ENCODE results near the gene RBPJ. TPM values are rescaled to one million over a fixed set of nuclear protein-coding genes. Genes with fewer than 3 reads are reported as not detected.

Gene RBPJ
- total RNA-seq, 1 donor from 2014 or later = 117 TPM

DNA sequence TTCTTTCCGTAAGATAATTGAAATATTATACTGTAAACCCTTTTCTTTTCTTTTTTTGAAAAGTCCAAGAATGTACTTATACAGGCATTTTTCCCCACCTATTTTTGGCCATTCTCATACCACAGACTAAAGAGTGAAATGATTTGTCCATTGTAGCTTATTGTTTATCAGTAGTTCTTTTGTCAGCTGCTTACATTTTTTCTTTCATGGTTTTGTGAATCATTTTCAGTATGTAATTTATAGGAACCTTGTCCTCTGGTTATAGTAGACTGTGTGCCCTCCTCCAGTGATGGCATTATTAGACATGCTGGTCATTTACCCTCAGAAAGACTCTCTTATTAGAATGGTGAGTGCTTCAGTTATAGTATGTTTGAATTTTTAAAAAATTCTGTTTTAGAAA, 112.7 kb downstream of the RBPJ start:
- no peak for DNase-seq (ENCODE audit: low spot score)
- ATAC-seq = no peak
- intact Hi-C loops (cut with DNase I) = no loop called here

DNA sequence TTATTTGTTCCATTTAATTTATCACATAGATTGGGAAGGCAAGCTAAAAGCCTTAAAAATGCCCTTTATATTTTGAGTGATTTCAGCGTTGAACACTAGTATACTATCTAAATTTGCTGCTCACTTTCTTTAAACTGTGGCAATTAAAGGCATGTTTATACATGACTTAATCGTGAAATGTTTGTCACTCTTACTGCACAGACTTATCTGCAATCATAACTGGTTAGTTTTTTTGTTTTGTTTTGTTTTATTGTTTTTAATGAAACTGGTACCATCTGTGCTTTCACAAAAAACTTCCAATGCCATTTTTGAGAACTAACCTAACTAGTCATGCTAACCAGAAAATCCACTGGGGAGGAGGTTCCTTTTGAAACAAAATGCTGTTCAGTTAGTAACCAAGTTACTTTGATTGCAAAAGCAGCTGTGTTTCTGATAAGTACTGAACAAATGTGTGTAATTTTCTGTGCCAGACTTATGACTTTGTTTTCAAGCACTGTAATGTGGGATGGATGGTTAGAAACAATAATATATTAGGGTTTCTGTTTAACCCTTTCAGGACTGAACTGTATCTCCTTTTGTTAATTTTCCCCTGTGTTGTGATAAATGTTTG, 113.3 kb downstream of the RBPJ start:
- intact Hi-C loops (cut with DNase I) = no loop called here
- DNase-seq (ENCODE audit: low spot score) (no peak), ATAC-seq (no peak)

DNA sequence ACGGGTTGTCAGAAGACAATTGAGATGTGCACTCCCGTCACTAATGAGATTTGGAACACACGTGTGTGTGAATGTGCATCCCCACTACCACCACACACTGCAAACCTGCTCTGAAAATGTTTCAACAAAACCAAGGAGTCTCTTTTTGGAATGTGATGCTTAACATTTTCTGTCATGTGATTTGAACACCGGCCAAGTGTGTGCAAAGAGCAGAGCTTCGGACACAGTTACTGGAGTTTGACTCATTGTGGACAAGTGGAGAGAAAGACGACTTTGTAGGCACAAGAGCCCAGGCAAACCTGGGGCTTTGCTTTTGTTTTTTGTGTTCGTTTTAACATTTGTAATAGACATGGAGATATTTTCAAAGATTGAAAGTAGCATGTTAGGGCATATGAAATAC, 120.3 kb downstream of the RBPJ start:
- DNase-seq (ENCODE audit: low spot score) (no peak), ATAC-seq (no peak)
- intact Hi-C loops (cut with DNase I) = no loop called here

DNA sequence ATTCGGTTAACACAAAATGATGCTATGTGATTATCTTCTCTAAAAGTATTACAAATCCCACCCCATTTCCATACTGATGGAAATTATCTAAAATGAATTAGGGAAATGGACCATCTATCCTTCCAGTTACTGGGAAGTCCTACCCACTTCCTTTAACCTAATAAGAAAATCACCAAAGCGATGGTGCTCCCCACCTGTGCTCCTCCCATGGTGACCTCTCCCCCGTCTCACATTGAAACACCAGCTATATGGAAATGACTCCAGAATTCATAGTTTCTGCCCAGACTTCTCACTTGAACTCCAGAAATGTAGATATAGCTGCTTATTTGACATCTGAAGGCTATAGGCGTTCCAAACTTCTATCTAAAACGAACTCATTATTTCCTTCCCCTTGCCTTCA, 121.0 kb downstream of the RBPJ start:
- intact Hi-C loops (cut with DNase I) = no loop called here
- no peak for DNase-seq (ENCODE audit: low spot score)
- no peak for ATAC-seq

DNA sequence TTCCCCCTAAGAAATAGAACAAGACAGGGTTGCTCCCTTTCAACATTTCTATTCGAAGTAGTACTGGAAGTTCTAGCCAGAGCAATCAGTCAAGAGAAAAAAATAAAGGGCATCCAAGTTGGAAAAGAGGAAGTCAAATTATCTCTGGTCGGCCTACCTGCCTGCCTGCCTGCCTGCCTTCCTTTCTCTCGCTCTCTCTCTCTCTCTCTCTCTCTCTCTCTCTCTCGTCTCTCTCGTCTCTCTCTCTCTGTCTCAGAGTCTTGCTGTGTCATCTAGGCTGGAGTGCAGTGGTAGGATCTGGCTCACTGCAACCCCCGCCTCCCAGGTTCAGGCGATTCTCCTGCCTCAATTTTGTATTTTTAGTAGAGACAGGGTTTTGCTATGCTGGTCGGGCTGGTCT, 126.6 kb downstream of the RBPJ start:
- intact Hi-C loops (cut with DNase I) = no loop called here

DNA sequence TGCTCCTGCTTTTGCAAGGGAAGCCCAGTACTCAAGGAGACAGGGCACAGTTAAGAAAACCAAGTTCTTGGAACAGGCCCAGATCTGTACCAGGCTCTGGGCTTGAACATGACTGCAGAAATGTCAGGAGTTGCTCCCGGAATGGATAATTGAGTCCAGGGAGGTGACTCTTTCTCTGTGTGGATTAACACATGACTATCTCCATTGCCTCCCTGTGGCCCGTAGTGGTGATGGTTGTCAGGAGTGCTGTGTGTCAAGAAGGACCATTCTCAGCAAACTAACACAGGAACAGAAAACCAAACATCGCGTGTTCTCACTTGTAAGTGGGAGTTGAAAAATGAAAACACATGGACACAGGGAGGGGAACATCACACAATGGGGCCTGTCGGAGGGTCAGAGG, 129.6 kb downstream of the RBPJ start:
- DNase-seq (ENCODE audit: low spot score) (no peak), ATAC-seq (no peak)
- intact Hi-C loops (cut with DNase I) = no loop called here

More for the DNA sequence above, 126.6 kb downstream of the RBPJ start:
- ATAC-seq = no peak
- DNase-seq (ENCODE audit: low spot score) = no peak

DNA sequence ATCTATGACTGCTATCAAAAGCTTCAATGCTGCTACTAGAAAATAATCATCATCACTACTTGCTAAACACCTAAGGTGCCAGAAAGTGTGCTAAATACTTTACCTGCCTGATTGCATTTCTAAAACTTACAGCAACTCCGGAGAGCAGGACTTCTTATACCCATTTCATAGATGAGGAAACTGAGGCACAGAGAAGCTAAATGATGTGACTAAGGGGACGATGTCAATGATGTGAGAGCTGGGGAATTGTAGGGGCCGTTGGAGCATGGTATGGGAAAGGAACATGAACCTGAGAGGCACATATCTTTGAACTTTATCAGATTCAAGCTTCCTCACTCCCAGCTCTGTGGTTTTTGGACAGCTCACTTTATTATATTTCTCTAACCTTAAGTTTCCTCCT, 130.8 kb downstream of the RBPJ start:
- intact Hi-C loops (cut with DNase I) = no loop called here
- DNase-seq (ENCODE audit: low spot score) = no peak
- no peak for ATAC-seq

DNA sequence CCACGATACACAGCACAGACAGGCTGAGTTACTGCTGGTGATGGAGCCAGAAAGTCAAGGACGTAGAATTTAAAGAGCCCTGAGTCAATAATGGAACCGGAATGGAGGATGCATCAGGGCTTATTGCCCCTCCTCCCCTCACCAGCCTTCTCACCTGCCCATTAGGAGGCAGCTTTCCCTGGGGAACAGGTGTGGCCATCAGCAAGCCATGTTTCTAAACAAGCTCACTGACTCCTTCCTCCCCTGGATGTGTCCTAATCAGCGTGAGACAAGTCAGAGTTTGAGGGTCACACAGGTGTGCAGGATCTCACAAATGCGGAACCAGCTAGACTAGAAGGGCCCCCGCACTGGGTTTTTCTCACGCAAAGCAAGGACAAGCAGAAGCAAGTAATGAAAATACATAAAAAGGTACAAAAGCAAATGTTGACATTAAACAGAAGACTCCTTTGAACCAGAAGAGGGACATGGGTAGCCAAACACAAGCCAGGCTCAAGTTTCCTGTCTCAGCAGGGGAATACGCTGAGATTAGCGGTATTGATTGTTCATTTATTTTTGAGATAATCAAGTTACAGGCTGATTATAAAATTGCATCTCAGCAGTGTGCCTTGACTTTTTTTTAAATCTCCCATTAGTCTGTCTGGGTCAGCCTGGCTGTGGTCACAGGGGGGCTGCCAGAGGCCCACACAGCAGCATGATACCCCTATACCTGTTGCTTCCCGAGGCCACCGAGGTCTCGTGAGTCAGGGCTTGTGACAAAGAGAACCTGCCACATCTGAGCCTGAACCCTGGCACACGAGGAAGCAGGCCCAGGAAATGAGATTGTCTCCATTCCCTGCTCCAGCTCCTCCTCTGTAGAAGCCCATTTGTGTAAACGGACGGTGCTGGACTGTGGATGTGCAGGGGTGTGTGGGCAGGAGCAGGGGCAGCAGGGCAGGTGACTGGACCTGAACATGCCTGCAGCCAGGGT, 132.0 kb downstream of the RBPJ start:
- DNase-seq (ENCODE audit: low spot score) = no peak
- intact Hi-C loops (cut with DNase I) = no loop called here
- no peak for ATAC-seq

DNA sequence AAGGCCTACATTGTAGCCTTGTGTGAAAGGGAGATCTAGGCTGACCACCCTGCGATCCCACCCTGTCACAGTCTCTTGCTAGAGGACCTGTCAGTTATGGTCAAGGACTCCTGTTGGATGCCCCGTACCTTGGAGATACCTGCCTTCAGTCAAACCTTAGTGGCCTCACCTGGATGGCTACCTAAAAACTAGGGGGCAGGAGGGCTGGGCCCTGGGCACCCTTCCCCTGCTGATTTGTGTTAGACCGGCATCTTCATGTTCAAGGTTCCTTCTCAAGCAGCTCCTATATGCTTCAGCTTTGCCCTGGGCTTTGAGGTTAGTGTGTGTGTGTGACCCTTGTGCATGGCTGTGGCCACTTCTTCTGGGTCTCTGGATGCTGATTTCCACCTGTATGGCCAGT, 134.1 kb downstream of the RBPJ start:
- ATAC-seq (no peak), DNase-seq (ENCODE audit: low spot score) (no peak)
- intact Hi-C loops (cut with DNase I) = no loop called here

DNA sequence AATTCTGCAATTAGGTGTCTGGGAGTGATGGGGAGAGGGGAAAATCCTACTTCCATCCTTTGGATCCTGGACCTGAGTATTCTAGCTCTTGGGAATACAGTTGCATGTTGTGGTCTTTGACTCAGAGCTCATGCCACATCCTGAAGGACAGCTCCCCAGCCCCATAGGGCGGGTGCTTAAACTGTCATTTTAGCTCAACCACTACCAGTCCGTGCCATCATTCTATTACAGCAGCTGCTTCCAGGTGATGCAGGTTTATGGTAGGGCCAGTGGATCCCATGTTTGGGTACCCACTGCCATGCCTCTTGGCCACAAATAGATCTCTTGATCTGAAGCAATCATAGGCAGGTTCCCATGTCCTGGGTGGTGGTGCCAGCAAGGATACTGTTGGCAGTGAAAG, 134.8 kb downstream of the RBPJ start:
- intact Hi-C loops (cut with DNase I) = no loop called here
- DNase-seq (ENCODE audit: low spot score) (no peak), ATAC-seq (no peak)

DNA sequence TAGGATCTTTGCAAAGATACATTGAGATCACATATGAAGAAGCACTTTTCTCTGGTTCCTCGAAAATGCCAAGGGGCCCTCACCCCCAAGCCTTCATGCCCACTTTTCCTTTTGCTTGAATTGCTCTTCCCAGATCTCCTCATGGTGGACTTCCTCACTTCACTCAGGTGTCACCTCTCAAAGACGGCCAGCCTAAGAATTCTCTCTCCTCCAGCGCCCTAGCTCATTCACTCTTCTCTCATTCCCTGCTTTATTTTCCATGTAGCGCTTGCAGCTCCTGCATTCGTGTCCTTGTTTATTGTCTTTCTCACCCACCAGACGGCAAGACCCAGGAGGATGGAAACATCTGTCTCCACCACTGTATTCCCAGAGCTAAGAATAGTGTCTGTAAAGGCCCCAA, 136.6 kb downstream of the RBPJ start:
- no peak for ATAC-seq
- intact Hi-C loops (cut with DNase I) = no loop called here
- DNase-seq (ENCODE audit: low spot score) = no peak

DNA sequence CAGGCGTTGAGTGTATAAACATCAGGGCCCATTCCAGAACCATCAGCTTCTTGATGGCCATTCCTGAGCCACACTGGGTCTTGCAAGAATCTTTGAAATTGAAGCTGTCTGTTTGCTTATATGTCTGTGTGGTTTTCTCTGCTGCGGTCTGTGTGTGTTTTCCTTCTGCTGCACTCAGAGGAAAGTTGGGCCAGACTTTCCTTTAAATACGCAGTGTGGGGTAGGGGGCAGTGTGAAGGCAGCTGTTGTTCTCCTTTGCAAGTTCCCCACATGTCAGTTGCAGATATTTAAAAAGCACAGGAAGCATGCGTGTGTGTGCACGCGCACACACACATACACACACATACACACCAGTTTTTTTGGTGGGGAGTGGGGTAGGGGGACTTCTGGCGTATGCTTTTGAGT, 137.3 kb downstream of the RBPJ start:
- no peak for ATAC-seq
- intact Hi-C loops (cut with DNase I) = no loop called here
- no peak for DNase-seq (ENCODE audit: low spot score)

DNA sequence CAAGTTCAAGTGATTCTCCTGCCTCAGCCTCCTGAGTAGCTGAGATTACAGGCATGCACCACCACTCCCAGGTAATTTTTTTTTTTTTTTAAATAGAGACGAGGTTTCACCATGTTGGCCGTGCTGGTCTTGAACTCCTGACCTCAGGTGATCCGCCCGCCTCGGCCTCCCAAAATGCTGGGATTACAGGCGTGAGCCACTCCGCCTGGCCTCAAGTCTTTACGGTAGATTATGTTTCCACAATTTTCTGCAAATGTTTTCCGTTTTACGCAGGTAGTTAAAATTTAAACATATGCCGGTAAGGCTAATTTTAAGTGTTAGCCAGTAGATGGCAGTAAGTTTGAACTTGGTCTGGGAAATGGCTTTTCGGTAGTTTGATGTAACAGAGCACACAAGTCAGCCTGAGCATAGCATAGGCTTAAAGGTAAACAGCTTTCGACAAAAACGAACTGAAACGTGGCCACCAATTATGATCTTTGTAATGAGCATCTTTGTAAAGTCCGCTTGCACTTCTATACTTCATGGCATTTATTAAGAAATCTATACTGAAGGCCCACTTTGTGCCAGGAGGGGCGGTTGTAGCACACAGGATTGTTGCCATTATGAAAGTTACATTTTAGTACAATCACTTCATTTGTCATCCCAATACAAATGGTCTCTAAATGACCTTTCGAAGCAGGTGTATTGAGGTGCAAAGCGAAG, 138.4 kb downstream of the RBPJ start:
- DNase-seq (ENCODE audit: low spot score) (no peak), ATAC-seq (no peak)
- intact Hi-C loops (cut with DNase I) = no loop called here

DNA sequence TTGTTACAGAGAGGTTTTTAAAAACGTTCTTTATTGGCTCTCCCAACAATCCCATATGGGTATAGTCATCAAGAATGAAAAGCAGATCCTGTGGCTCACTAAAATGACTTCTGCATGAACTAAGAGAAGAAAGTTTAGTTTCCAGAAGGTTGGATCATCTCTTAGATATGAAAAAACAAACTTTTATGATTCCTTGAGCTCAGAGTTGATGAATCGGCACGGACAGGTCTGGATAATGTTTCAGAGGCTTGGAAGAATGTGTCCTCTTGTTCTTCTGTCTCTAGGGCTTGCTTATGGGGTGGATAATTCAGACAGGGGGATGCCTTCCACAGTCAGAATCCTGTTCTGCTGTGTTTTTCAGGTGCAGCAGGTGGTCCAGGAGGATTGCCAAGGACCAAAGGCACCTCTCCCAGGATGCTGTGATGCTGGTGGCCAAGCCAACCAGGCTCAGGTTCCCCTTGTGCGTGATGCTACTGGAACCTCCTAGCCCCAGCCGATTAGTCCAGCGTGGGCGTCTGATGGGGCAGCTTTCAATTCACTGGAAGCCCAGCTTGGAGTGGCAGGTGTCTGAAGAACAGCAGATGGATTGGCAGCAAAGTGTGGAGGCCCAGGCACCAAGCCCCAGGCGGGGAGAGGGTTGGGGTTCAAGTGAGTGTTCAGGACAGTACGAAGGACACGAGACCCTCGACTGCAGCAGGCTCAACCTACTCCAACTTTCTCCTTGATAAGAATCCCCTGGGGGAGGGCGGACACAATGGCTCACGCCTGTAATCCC, 139.1 kb downstream of the RBPJ start:
- intact Hi-C loops (cut with DNase I) = no loop called here
- DNase-seq (ENCODE audit: low spot score) (no peak), ATAC-seq (no peak)

DNA sequence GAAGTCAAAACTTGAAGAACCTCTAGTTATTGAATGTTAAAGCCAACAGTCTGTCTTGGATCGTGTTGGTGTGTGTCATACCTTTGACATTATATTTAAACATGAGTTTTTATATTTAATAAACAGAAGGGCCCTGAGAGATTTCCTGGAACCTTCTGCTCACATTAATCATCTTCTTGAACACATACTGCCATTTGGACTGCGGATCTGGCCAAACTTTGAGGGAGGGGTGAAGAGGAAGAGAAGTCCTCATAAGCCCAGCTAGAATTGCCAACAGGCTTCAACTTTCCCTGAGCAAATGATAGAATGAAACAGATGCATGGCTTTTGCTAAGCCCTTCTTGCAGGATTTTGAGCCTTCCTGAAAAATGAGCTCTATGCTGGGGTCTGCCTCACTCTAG, 142.1 kb downstream of the RBPJ start:
- DNase-seq (ENCODE audit: low spot score) (no peak), ATAC-seq (no peak)
- intact Hi-C loops (cut with DNase I) = no loop called here

DNA sequence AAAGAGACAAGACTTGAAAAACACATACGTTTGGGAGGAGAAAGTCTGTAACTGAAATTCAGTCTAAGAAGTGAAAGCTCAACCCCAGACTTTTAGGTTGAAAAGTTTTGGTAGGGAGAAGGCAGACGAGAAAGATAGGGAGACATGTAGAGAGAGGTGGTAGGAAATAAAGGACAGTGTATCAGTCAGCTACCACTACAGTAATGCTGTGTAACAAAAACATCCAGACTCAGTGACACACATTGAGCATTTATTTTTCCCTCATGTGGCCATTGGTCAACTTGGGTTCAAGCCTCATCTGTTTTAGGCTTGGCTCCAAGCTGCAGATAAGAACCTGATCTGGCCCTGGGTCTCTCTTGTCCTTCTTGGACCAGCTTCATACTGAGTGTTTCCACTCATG, 142.6 kb downstream of the RBPJ start:
- DNase-seq (ENCODE audit: low spot score) (no peak), ATAC-seq (no peak)
- intact Hi-C loops (cut with DNase I) = no loop called here

DNA sequence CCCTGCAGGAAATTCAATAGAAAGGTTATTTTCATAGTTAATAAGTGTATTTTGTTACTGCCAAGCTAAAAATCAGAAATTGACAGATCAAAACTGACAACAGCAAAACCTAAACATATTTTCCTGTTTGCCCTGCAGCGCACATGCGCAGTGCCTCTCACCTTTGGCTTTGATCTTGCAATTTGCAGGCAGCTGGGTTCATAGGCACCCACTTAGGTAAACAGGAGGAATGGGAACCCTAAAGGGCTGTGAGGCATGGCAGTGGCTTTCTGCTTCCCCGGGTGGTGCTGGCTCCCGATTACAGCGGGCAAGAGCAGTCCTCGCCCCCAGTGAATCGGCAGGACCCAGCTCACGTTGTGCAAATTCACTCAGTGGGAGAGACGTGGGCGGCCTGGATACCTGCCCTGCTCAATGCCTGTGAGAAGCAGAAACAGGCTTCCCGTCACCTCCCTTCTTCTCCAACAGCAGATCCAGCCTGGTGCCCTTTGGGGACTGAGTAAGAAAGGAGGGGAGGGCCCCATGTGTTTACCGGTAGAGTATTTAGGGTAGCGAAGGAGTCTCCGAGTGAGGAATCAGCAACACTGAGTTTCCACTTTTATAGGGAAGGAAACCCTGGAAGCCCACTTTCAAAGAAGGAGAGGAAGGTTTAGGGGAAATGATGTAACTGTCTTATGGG, 143.7 kb downstream of the RBPJ start:
- intact Hi-C loops (cut with DNase I) = no loop called here
- no peak for DNase-seq (ENCODE audit: low spot score)
- ATAC-seq = no peak

DNA sequence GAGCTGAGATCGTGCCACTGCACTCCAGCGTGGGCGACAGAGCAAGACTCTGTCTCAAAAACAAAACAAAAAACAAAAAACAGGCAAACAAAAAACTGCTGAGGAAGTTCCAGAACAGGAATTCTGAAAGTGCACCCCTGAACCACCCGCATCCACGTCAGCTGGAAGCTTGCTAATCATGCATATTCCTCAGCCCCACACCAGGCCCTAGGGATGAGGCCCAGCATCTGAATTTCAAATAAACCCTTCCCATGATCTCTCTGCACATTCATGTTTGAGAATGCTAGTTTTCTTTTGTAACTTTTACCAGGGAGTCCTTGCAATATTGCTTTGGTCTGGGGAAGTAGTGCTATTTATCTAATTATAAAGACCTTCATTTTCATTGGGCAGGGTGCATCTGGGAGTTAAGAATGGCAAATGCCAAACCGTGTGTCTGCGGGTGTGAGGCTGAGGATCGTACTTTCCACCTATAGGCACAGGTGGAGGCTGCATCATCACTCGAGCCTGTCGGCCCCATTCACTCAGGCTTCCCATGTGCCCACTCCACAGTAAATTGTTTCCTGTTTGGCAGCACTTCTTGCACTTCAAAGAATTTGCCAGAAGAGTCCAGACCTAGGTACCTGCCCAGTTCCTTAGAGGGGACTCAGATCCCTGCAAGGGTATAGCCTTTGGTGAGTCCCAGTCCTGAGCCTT, 145.9 kb downstream of the RBPJ start:
- intact Hi-C loops (cut with DNase I) = no loop called here

More for the DNA sequence above, 145.9 kb downstream of the RBPJ start:
- ATAC-seq (no peak), DNase-seq (ENCODE audit: low spot score) (no peak)

Data from sciatic nerve (tissue), 2 donors.